HFF-Myc (cell line): ENCODE measurements around the gene ADPRM.
"Not testable (repeated sequence)": the region's sequence is repeated elsewhere in the genome, so short reads cannot be mapped to it uniquely, and the experiment has no call there.

Experiments used
- DNase-seq: peaks from one replicate; pipeline ENCODE4 v3.0.0-alpha.2; 2011; ENCODE audit warnings: low read depth; ENCODE audit errors: extremely low read depth
- H3K4me3 ChIP-seq: replicated peaks from 2 replicates; pipeline ENCODE4 v1.5.1; 2011; ENCODE audit warnings: low read depth, mild to moderate bottlenecking, control low read depth, low read length
- TF ChIP-seq, protein P1 (sequence below): IDR thresholded peaks from 2 replicates; pipeline ENCODE4 v1.5.1; 2012; ENCODE audit warnings: mild to moderate bottlenecking, low read depth, low read length, control low read depth; ENCODE audit errors: missing control alignments

ADPRM gene

DNA sequence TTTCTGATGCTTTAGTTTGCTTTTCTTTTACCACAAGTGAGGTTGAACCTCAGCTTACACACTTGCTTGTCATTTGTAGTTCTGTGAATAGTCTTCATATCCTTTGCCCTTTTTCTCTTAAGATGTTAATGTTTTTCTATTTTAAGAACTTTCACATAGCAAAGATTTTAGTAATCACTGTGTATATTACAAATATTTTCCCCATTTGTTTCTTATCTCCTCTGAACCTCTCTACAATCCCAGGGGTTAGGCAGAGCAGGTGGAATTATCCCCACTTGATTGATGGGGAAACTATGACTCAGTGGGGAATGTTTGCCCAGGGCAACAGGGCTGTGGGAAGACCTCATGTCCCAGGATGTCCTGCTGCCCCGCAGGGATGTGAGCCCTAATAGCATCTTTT, 28.6 kb upstream of the ADPRM start:
- no peak for DNase-seq

DNA sequence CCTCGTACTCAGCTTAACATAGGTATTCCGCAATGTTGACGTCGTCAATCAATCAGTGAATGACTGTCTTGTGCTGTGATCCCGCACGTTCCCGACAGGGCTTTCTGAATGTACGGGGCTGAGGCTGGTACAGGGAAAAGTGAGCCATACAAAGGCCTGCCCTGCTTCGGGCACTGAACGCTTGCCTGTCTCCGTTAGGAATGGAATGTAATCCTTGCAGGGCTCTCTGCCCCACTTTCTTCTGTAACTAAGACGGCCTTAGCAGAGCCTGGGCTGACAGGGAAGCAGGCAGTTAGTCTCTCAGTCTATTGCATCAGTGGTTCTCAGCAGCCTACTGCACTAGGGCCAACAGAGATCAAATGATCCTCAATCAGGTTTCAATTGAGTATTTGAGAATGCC, 24.1 kb upstream of the ADPRM start:
- H3K4me3 ChIP-seq, result no peak overlapping the region
- DNase-seq, result no peak
- TF ChIP-seq, protein P1, sequence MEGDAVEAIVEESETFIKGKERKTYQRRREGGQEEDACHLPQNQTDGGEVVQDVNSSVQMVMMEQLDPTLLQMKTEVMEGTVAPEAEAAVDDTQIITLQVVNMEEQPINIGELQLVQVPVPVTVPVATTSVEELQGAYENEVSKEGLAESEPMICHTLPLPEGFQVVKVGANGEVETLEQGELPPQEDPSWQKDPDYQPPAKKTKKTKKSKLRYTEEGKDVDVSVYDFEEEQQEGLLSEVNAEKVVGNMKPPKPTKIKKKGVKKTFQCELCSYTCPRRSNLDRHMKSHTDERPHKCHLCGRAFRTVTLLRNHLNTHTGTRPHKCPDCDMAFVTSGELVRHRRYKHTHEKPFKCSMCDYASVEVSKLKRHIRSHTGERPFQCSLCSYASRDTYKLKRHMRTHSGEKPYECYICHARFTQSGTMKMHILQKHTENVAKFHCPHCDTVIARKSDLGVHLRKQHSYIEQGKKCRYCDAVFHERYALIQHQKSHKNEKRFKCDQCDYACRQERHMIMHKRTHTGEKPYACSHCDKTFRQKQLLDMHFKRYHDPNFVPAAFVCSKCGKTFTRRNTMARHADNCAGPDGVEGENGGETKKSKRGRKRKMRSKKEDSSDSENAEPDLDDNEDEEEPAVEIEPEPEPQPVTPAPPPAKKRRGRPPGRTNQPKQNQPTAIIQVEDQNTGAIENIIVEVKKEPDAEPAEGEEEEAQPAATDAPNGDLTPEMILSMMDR, result no peak

More for the DNA sequence above, 28.6 kb upstream of the ADPRM start:
- TF ChIP-seq, protein P1, result no peak
- H3K4me3 ChIP-seq, result no peak overlapping the region

DNA sequence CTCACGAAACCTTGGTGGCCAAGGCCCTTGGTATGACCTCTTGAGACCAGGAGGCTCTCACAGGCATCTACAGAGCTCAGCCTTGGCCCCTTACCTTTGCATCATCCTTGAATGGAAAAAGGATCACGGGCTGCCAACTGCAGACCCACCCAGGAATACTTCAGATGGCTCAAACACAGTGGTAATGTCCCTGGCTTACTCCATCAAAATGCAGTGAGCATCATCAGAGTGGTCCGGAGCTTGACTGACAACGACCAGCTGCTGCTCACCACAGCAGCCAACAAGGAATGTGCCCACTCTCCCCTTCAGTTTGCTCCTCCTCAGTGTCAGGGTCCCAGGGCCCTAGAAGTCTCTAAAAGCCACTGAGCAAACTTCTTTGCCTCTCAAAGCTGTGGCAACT, 22.7 kb upstream of the ADPRM start:
- H3K4me3 ChIP-seq, result no peak overlapping the region
- TF ChIP-seq, protein P1, result no peak
- DNase-seq, result no peak

DNA sequence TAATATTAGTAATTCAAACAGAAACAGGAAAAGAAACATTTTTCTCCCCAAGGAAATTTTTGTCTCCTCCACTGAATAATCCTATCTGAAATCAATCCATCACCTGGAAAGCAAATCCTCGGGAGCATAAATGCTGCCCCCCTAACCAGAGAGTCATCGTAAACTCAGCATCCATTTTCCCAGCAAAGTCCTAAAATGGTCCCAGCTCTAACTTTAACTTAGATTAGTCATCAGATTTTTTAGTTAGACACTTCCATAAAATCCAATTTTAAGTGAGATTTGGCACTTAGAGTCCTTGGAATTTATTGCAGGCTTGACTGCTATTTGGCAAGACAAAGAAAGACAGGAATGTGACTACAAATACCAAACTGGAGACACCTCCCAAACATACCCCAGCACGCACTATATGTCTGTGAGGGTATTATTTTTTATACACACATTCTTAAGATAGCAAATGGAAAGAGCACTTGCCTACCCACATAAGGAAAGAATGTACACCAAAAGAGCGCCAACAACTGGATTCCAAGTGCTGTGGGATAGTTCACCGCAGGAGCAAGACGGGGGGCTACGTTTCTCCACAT, 15.4 kb upstream of the ADPRM start:
- no peak for DNase-seq
- TF ChIP-seq, protein P1, result no peak

DNA sequence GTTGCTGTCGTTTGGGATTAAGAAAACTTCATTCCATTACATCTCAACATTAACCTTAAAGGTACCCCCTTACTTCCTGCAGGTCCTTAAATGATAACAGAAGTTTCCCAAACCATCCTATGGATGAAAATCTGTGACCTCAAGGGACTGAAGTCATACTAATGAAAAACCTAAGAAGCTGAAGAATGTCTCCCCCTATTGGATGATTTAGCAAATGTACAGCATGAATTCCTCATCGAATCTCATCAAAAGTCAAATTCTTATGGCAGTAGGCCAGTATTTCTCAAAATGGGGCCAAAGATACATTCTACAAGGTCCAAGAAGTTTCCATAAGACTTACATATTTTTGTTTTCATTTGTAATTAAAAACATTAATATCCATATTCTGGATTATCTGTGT, 13.5 kb upstream of the ADPRM start:
- DNase-seq, result no peak
- TF ChIP-seq, protein P1, result peak; percentile 41
- no peak overlapping the region for H3K4me3 ChIP-seq

More for the DNA sequence above, 15.4 kb upstream of the ADPRM start:
- no peak overlapping the region for H3K4me3 ChIP-seq

DNA sequence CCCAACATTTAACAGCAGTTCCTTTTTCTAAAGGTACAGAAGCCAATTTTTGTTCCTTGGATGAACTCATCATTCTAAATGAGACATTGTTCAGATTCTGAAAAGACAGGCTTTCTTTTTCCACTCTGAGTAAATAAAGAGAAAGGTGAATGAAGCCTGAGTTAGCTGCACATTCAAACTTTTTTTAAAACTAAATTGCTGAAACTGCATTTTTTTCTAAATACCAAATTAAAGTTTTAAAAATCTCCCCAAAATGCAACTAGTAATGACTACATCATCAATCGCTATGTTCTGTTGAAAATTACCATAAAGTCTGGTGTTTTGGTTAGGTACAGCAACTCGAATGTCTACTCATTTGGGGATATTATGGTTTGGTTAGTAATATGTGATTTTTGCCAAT, 9.9 kb upstream of the ADPRM start:
- TF ChIP-seq, protein P1, result no peak
- DNase-seq, result no peak
- H3K4me3 ChIP-seq, result no peak overlapping the region

DNA sequence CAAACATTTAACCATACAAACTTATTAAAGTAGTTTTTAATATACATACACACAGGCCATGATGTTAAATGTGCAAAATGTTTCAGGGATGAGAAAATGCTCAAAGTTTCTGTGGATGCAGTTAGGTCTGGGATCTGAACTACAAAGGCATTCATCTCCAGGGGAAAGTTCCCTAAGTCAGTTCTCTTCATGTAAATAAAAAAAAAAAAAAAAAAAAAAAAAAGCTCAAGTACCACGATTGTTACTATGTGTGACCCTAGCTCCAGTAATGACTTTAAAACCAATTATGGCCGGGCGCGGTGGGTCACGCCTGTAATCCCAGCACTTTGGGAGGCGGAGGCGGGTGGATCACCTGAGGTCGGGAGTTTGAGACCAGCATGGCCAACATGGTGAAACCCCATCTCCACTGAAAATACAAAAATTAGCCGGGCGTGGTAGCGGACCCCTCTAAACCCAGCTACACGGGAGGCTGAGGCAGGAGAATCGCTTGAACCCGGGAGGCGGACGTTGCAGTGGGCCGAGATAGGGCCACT, 1.5 kb upstream of the ADPRM start:
- not testable (repeated sequence) for DNase-seq
- H3K4me3 ChIP-seq, result peak overlapping the region; percentile 80
